Trophoblast cell (in vitro differentiated cells and primary cell): Measurements from ENCODE around the gene GOLGA1.
"Not testable (repeated sequence)": the region's sequence is repeated elsewhere in the genome, so short reads cannot be mapped to it uniquely, and the experiment has no call there.

ENCODE experiments used
- DNase-seq, 2 donors: peaks; one replicate each; pipeline ENCODE4 v3.0.0-alpha.2; 2016
- H2AFZ ChIP-seq: 2 replicates; pipeline ENCODE4 v1.6.1; 2013; ENCODE audit warnings: low read length, moderate library complexity, mild to moderate bottlenecking; ENCODE audit not compliant: insufficient read depth, poor library complexity
- H2AK5ac ChIP-seq: 2 replicates; pipeline ENCODE4 v1.6.1; 2013; ENCODE audit warnings: mild to moderate bottlenecking, low read length
- H2BK120ac ChIP-seq: 2 replicates; pipeline ENCODE4 v1.6.1; 2013; ENCODE audit warnings: low read length, mild to moderate bottlenecking, moderate library complexity; ENCODE audit not compliant: insufficient read depth, poor library complexity
- H2BK12ac ChIP-seq: 2 replicates; pipeline ENCODE4 v1.6.1; 2013; ENCODE audit warnings: mild to moderate bottlenecking, low read length, moderate library complexity
- H2BK5ac ChIP-seq: 2 replicates; pipeline ENCODE4 v1.6.1; 2013; ENCODE audit warnings: low read length, low read depth, moderate library complexity, mild to moderate bottlenecking; ENCODE audit not compliant: poor library complexity
- H3K14ac ChIP-seq: 2 replicates; pipeline ENCODE4 v1.6.1; 2013; ENCODE audit warnings: mild to moderate bottlenecking, low read length
- H3K18ac ChIP-seq: 2 replicates; pipeline ENCODE4 v1.6.1; 2013; ENCODE audit warnings: mild to moderate bottlenecking, low read length
- H3K23ac ChIP-seq: 2 replicates; pipeline ENCODE4 v1.6.1; 2013; ENCODE audit warnings: low read length
- H3K27ac ChIP-seq: 2 replicates; pipeline ENCODE4 v1.5.1; 2013; ENCODE audit warnings: low read depth, mild to moderate bottlenecking, inconsistent platforms, low read length, moderate library complexity
- H3K27me3 ChIP-seq: 2 replicates; pipeline ENCODE4 v1.6.1; 2013; ENCODE audit warnings: inconsistent platforms, mild to moderate bottlenecking, low read length, moderate library complexity; ENCODE audit not compliant: insufficient read depth
- H3K36me3 ChIP-seq, 2 experiments: 1 replicate in 1 of 2; 2 replicates in 1 of 2; pipeline ENCODE4 v1.6.1; 2013; ENCODE audit warnings: low read length in 2 of 2, mild to moderate bottlenecking in 2 of 2, moderate library complexity in 1 of 2; ENCODE audit not compliant: insufficient read depth in 2 of 2, control insufficient read depth in 1 of 2
- H3K4ac ChIP-seq: 2 replicates; pipeline ENCODE4 v1.6.1; 2013; ENCODE audit warnings: low read depth, mild to moderate bottlenecking, low read length, moderate library complexity
- H3K4me1 ChIP-seq, 2 experiments: 1 replicate in 1 of 2; 2 replicates in 1 of 2; pipeline ENCODE4 v1.6.1; 2013; ENCODE audit warnings: low read length in 2 of 2, mild to moderate bottlenecking in 2 of 2, moderate library complexity in 1 of 2; ENCODE audit not compliant: insufficient read depth in 2 of 2, control insufficient read depth in 1 of 2
- H3K4me2 ChIP-seq: 2 replicates; pipeline ENCODE4 v1.6.1; 2013; ENCODE audit warnings: inconsistent platforms, mild to moderate bottlenecking, low read length, moderate library complexity
- H3K4me3 ChIP-seq: 2 replicates; pipeline ENCODE4 v1.5.1; 2013; ENCODE audit warnings: mild to moderate bottlenecking, low read depth, low read length, inconsistent platforms
- H3K79me1 ChIP-seq: one replicate; pipeline ENCODE4 v1.6.1; 2013; ENCODE audit warnings: low read length
- H3K79me2 ChIP-seq: 2 replicates; pipeline ENCODE4 v1.6.1; 2013; ENCODE audit warnings: low read length, mild to moderate bottlenecking; ENCODE audit not compliant: control insufficient read depth, insufficient read depth, poor library complexity
- H3K9ac ChIP-seq: 2 replicates; pipeline ENCODE4 v1.6.1; 2013; ENCODE audit warnings: mild to moderate bottlenecking, low read length
- H3K9me3 ChIP-seq: 2 replicates; pipeline ENCODE4 v1.6.1; 2013; ENCODE audit warnings: low read depth, mild to moderate bottlenecking, control low read depth, inconsistent platforms, low read length; ENCODE audit not compliant: insufficient read depth
- H4K12ac ChIP-seq: 2 replicates; pipeline ENCODE4 v1.6.1; 2013; ENCODE audit warnings: low read depth, mild to moderate bottlenecking, low read length, moderate library complexity
- H4K8ac ChIP-seq: 2 replicates; pipeline ENCODE4 v1.6.1; 2013; ENCODE audit warnings: low read depth, mild to moderate bottlenecking, low read length, moderate library complexity
- H4K91ac ChIP-seq: one replicate; pipeline ENCODE4 v1.6.1; 2013; ENCODE audit warnings: low read depth, mild to moderate bottlenecking, low read length, moderate library complexity
- WGBS: extraction: QIAGEN DNeasy Blood & Tissue Kit; methylation state at CpG from one replicate; pipeline ENCODE4 v1.1.7; 2013; ENCODE audit warnings: missing lambda C conversion rate; ENCODE audit not compliant: insufficient read length, insufficient coverage; ENCODE audit errors: extremely low coverage; 5-methylcytosine and 5-hydroxymethylcytosine counted together

Gene GOLGA1

GRCh38 chr9:124846467-124846866 lies 94.4 kb downstream of the GOLGA1 start:
- not testable (repeated sequence) for H2BK5ac ChIP-seq, H3K4me2 ChIP-seq, H3K4ac ChIP-seq, H4K8ac ChIP-seq, H3K36me3 ChIP-seq, DNase-seq, H4K91ac ChIP-seq, H2BK120ac ChIP-seq, H3K4me3 ChIP-seq, H2AK5ac ChIP-seq, H2BK12ac ChIP-seq, H3K23ac ChIP-seq, H3K79me2 ChIP-seq, H3K9me3 ChIP-seq, H3K9ac ChIP-seq, H3K27ac ChIP-seq, H2AFZ ChIP-seq, H4K12ac ChIP-seq, H3K27me3 ChIP-seq, H3K18ac ChIP-seq, H3K14ac ChIP-seq
- no CpG with 5 or more reads among the region's 9 CpGs for WGBS
- Histone ChIP-seq H3K4me1 (peaks cover 9 to 12% of the 10 kb centered on the region in 2 experiments), H3K79me1 (peaks cover 17% of the 10 kb centered on the region)

GRCh38 chr9:124844291-124844690 lies 96.6 kb downstream of the GOLGA1 start:
- WGBS: no CpG with 5 or more reads among the region's 4 CpGs
- H2AFZ ChIP-seq: no peak overlapping the region
- H3K14ac ChIP-seq: no peak overlapping the region
- H3K27me3 ChIP-seq: no peaks in the 10 kb centered on the region
- DNase-seq: no peak
- no peak overlapping the region for H3K4me3 ChIP-seq
- H3K9ac ChIP-seq: no peak overlapping the region
- peak overlapping the region; percentile 43 for H4K91ac ChIP-seq
- H3K18ac ChIP-seq: no peak overlapping the region
- H3K79me2 ChIP-seq: peaks cover 2% of the 10 kb centered on the region
- H3K23ac ChIP-seq: no peak overlapping the region
- peak overlapping the region; percentile 65 for H2BK12ac ChIP-seq
- no peaks in the 10 kb centered on the region for H3K9me3 ChIP-seq
- H2BK120ac ChIP-seq: no peak overlapping the region
- H3K27ac ChIP-seq: no peak overlapping the region
- no peak overlapping the region for H4K12ac ChIP-seq
- H3K36me3 ChIP-seq: no peaks in the 10 kb centered on the region
- H2AK5ac ChIP-seq: no peak overlapping the region
- no peak overlapping the region for H3K4ac ChIP-seq
- peaks cover 13% of the 10 kb centered on the region in 2 experiments for H3K4me1 ChIP-seq
- no peak overlapping the region for H4K8ac ChIP-seq
- peaks cover 6% of the 10 kb centered on the region for H3K79me1 ChIP-seq
- no peak overlapping the region for H2BK5ac ChIP-seq
- H3K4me2 ChIP-seq: no peak overlapping the region

GRCh38 chr9:124843456-124844034 lies 97.3 kb downstream of the GOLGA1 start:
- no peak overlapping the region for H3K4me3 ChIP-seq
- H3K4me2 ChIP-seq: no peak overlapping the region
- no CpG with 5 or more reads among the region's 11 CpGs for WGBS
- H3K36me3 ChIP-seq: no peaks in the 10 kb centered on the region
- H3K27ac ChIP-seq: no peak overlapping the region
- H4K8ac ChIP-seq: no peak overlapping the region
- no peak overlapping the region for H4K12ac ChIP-seq
- no peak overlapping the region for H2AFZ ChIP-seq
- H4K91ac ChIP-seq: peak overlapping the region; percentile 79
- no peak overlapping the region for H3K23ac ChIP-seq
- H3K9me3 ChIP-seq: no peaks in the 10 kb centered on the region
- no peak overlapping the region for H2BK5ac ChIP-seq
- no peaks in the 10 kb centered on the region for H3K27me3 ChIP-seq
- peak overlapping the region; percentile 93 for H2BK12ac ChIP-seq
- H2BK120ac ChIP-seq: peak overlapping the region; percentile 61
- DNase-seq: no peak
- no peak overlapping the region for H3K18ac ChIP-seq
- no peak overlapping the region for H3K4ac ChIP-seq
- peak overlapping the region; percentile 98 for H2AK5ac ChIP-seq
- peaks cover 5% of the 10 kb centered on the region for H3K79me1 ChIP-seq
- no peak overlapping the region for H3K9ac ChIP-seq
- peaks cover 2% of the 10 kb centered on the region for H3K79me2 ChIP-seq
- H3K14ac ChIP-seq: peak overlapping the region; percentile 46
- H3K4me1 ChIP-seq: peaks cover 12 to 13% of the 10 kb centered on the region in 2 experiments

- no peaks in the 10 kb centered on the region for H3K9me3 ChIP-seq
- no peak overlapping the region for H3K4me3 ChIP-seq
- H3K4me1 ChIP-seq: peaks cover 12 to 13% of the 10 kb centered on the region in 2 experiments
- H3K9ac ChIP-seq: no peak overlapping the region
- peaks cover 5% of the 10 kb centered on the region for H3K79me1 ChIP-seq
- H3K79me2 ChIP-seq: peaks cover 2% of the 10 kb centered on the region
- peak overlapping the region; percentile 27 for H2BK120ac ChIP-seq
- peak overlapping the region; percentile 62 for H2BK12ac ChIP-seq
- H2AFZ ChIP-seq: no peak overlapping the region
- no peak overlapping the region for H3K23ac ChIP-seq
- H4K8ac ChIP-seq: peak overlapping the region; percentile 3
- no CpG with 5 or more reads among the region's 14 CpGs for WGBS
- H3K36me3 ChIP-seq: no peaks in the 10 kb centered on the region
- no peak overlapping the region for H3K4me2 ChIP-seq
- H4K12ac ChIP-seq: no peak overlapping the region
- H3K18ac ChIP-seq: no peak overlapping the region
- H3K4ac ChIP-seq: no peak overlapping the region
- H3K14ac ChIP-seq: no peak overlapping the region
- no peak for DNase-seq
- H2BK5ac ChIP-seq: peak overlapping the region; percentile 2
- no peak overlapping the region for H3K27ac ChIP-seq
- peak overlapping the region; percentile 36 for H4K91ac ChIP-seq
- peak overlapping the region; percentile 11 for H2AK5ac ChIP-seq
- no peaks in the 10 kb centered on the region for H3K27me3 ChIP-seq
Observed at GRCh38 chr9:124841075-124841821, 99.6 kb downstream of the GOLGA1 start.
